ENCODE results near the gene ENTPD2.
"Not testable (repeated sequence)": the region's sequence is repeated elsewhere in the genome, so short reads cannot be mapped to it uniquely, and the experiment has no call there.

ENTPD2 gene

GRCh38 chr9:137004285-137004684, 49.6 kb downstream of the ENTPD2 start:
- H3K36me3 Mint-ChIP-seq (ENCODE audit: low read depth); H3K27me3 Mint-ChIP-seq; H3K9me3 Mint-ChIP-seq; H3K27ac Mint-ChIP-seq; ATAC-seq; H3K4me3 Mint-ChIP-seq; DNase-seq: not testable (repeated sequence)
- H3K4me1 Mint-ChIP-seq: peaks cover 30% of the 10 kb centered on the region

GRCh38 chr9:137002646-137003041, 51.2 kb downstream of the ENTPD2 start:
- Mint-ChIP-seq H3K4me3 (no peak overlapping the region), H3K27me3 (peaks cover 4% of the 10 kb centered on the region), H3K9me3 (no peaks in the 10 kb centered on the region), H3K27ac (no peak overlapping the region), H3K36me3 (ENCODE audit: low read depth) (no peaks in the 10 kb centered on the region), H3K4me1 (peaks cover 46% of the 10 kb centered on the region)
- DNase-seq (no peak), ATAC-seq (no peak)

GRCh38 chr9:137001857-137002645, 51.8 kb downstream of the ENTPD2 start:
- no peak for ATAC-seq
- Mint-ChIP-seq H3K4me1 (peaks cover 51% of the 10 kb centered on the region), H3K36me3 (ENCODE audit: low read depth) (no peaks in the 10 kb centered on the region), H3K4me3 (no peak overlapping the region), H3K27me3 (peaks cover 5% of the 10 kb centered on the region), H3K9me3 (no peaks in the 10 kb centered on the region), H3K27ac (no peak overlapping the region)
- no peak for DNase-seq

- peak overlapping the region; percentile 85 for H3K27ac Mint-ChIP-seq
- peak; percentile 88 for ATAC-seq
- peak overlapping the region; percentile 58 for H3K4me3 Mint-ChIP-seq
- DNase-seq: peak; percentile 74
- H3K36me3 Mint-ChIP-seq (ENCODE audit: low read depth): no peaks in the 10 kb centered on the region
- H3K4me1 Mint-ChIP-seq: peaks cover 49% of the 10 kb centered on the region
- H3K9me3 Mint-ChIP-seq: no peaks in the 10 kb centered on the region
- H3K27me3 Mint-ChIP-seq: peaks cover 5% of the 10 kb centered on the region
These were observed 53.5 kb downstream of the ENTPD2 start for GRCh38 chr9:137000177-137000930.
